ENCODE measurements around the gene BRD3.

BRD3 gene

DNA sequence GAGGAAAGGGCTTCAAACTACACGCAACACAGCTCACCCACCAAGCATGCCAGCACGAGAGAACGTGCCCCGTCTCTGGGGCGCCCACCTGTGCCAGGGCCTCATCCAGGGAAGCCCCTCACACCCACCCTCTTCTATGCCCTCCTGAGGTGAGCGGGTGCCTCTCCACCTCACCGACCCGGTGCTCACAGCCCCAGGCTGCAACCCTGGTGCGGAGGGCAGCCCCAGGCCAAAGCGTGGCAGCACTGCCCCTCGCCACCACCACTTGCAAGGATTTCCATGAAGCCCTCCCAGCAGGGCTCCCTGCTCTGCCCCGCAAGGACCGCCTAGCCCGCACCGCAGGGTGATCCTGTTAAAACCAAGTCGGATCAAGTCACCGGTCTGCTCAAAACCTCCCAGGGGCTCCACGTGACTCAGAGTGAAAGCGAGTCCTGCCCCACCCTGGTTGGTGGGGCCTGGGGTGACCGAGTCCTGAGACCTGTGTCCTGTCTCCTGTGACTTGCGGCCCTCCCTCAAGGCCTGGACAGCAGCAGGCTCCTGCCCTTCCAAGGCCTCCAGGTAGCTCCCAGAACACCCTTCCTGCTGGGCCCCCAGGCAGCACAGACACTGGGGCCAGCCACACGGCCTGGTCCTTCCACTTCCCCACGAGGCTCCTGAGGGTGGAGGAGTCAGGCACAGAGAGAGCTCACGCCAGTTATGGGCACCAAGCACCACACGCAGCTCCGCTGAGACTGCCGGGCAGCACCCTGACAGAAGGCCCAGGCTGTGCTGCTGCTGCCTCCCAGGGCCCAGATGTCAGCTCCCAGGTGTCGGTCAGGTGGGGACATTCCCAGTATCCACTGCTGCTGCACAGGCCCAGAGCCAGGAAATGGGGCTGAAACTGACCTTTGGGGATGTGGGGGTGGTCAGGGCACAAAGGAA is 12.7 kb downstream of the BRD3 start:
- TF ChIP-seq, protein P1, sequence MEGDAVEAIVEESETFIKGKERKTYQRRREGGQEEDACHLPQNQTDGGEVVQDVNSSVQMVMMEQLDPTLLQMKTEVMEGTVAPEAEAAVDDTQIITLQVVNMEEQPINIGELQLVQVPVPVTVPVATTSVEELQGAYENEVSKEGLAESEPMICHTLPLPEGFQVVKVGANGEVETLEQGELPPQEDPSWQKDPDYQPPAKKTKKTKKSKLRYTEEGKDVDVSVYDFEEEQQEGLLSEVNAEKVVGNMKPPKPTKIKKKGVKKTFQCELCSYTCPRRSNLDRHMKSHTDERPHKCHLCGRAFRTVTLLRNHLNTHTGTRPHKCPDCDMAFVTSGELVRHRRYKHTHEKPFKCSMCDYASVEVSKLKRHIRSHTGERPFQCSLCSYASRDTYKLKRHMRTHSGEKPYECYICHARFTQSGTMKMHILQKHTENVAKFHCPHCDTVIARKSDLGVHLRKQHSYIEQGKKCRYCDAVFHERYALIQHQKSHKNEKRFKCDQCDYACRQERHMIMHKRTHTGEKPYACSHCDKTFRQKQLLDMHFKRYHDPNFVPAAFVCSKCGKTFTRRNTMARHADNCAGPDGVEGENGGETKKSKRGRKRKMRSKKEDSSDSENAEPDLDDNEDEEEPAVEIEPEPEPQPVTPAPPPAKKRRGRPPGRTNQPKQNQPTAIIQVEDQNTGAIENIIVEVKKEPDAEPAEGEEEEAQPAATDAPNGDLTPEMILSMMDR (IDR thresholded peaks at IDR 0.05), result no peak

GRCh38 chr9:134053941-134054761 is 13.7 kb downstream of the BRD3 start:
- TF ChIP-seq, protein P1 (IDR thresholded peaks at IDR 0.05), result no peak

GRCh38 chr9:134053401-134053871 is 14.4 kb downstream of the BRD3 start:
- TF ChIP-seq, protein P1 (IDR thresholded peaks at IDR 0.05), result no peak

DNA sequence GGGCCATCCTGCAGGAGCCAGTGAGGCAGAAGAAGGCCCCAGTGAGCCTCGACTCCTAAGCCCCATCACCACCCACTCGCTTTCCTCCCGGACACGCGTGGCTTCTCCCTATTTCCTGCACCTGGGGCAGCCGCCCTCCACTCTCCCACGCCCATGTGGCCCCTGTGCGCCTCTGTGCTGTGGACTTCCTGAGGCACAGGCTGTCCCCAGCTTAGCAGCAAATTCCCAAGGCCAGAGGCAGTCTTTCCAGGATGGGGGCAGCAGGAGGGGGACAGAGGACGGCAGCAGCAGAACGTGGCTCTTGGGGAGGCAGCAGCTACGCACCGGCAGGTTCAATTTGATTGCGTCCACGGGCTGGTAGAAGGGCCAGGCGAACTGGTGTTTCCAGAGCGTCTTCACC is 14.9 kb downstream of the BRD3 start:
- TF ChIP-seq, protein P1 (IDR thresholded peaks at IDR 0.05), result no peak

GRCh38 chr9:134052491-134052890 is 15.3 kb downstream of the BRD3 start:
- TF ChIP-seq, protein P1 (IDR thresholded peaks at IDR 0.05), result no peak

DNA sequence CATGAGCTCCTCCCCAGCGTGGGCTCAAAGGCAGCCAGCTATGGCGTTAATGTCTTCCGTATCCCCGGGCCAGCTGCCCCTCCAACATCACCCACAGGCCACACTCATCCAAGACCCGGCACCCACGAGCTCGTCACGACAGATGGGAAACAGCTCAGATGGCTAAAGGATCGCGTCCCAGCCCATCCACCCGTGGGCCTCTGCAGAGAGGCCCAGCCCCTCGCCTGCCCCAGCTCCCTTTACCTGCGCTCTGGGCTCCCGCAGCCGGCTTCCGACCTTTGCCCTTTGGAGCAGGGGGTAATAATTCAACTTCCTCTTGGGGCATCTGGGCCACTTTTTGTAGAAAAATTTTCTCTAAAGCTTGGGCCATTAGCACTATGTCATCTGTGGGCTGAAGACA is 16.5 kb downstream of the BRD3 start:
- TF ChIP-seq, protein P1 (IDR thresholded peaks at IDR 0.05), result no peak

DNA sequence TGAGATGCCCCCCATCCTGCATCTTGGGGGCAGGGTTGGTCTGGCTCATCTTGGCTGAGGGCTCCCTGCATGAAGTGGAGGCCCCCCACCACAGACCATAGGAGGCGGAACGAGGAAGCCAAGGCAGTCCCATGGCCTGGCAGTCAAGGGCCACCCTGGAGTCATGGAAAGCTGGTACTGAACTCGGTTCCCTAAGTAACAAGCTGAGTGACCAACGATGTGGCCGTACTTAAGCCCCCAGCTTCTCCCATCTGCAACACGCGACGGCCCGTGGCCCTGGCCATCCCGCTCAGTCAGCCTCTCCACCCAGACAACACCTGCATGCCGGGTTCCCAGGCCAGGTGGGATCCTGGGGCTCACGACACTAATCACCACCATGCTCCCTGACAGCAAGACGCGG is 17.1 kb downstream of the BRD3 start:
- TF ChIP-seq, protein P1 (IDR thresholded peaks at IDR 0.05), result no peak
